HepG2 (cell line): Measurements from ENCODE around the gene MIEF1. TPM values are rescaled to one million over a fixed set of nuclear protein-coding genes. Genes with fewer than 3 reads are reported as not detected.

Experiments used
- ASH2L ChIP-seq: fragments of 300-600, 200-600 bp; sonication (generic); IDR thresholded peaks from 2 replicates; pipeline ENCODE4 v1.7.0; 2017; ENCODE audit warnings: low read depth, mild to moderate bottlenecking, moderate library complexity, mixed read lengths, low read length; ENCODE audit not compliant: insufficient read length
- ATF7 ChIP-seq, 2 experiments: fragments of 450-650 bp in 1 of 2; sonication (generic) in 1 of 2; formaldehyde crosslinking in 1 of 2; IDR thresholded peaks; 2 replicates each; pipeline versions ENCODE4 v1.4.0 to v1.6.1; 2016 to 2020; ENCODE audit warnings: antibody characterized with exemption in 1 of 2, mild to moderate bottlenecking in 1 of 2, missing genetic modification reagents in 1 of 2
- CHCHD3 ChIP-seq: sonication (generic); formaldehyde crosslinking; IDR thresholded peaks from 2 replicates; pipeline ENCODE4 v1.8.0; 2022; ENCODE audit warnings: mild to moderate bottlenecking, missing genetic modification reagents, moderate library complexity
- DPF2 ChIP-seq: sonication (generic); formaldehyde crosslinking; IDR thresholded peaks from 2 replicates; pipeline ENCODE4 v1.4.0; 2020; ENCODE audit warnings: mild to moderate bottlenecking, low read depth, missing genetic modification reagents, borderline replicate concordance
- KLF12 ChIP-seq: sonication (generic); formaldehyde crosslinking; IDR thresholded peaks from 2 replicates; pipeline ENCODE4 v1.4.0; 2020; ENCODE audit warnings: missing genetic modification reagents, borderline replicate concordance
- MYC ChIP-seq: sonication (generic); formaldehyde crosslinking; IDR thresholded peaks from 2 replicates; pipeline ENCODE4 v1.9.0; 2021; ENCODE audit warnings: missing genetic modification reagents, borderline replicate concordance
- PBX3 ChIP-seq: sonication (generic); formaldehyde crosslinking; IDR thresholded peaks from 2 replicates; pipeline ENCODE4 v1.8.1; 2023; ENCODE audit warnings: missing genetic modification reagents, inconsistent platforms, borderline replicate concordance
- REL ChIP-seq: sonication (generic); formaldehyde crosslinking; conservative IDR thresholded peaks from 2 replicates; pipeline ENCODE4 v1.8.0; 2022; ENCODE audit warnings: mild to moderate bottlenecking, missing genetic modification reagents, moderate library complexity
- ZNF124 ChIP-seq: sonication (generic); formaldehyde crosslinking; IDR thresholded peaks from 2 replicates; pipeline ENCODE4 v1.4.0; 2020; ENCODE audit warnings: missing genetic modification reagents
- polyA plus RNA-seq, 8 experiments: library from polyadenylated mRNA; depleted of rRNA in 3 of 8; stranded (reverse) in 7 of 8; unstranded in 1 of 8; fragments of >200 nt; fragmentation: Illumina TruSeq in 4 of 8; extraction: Trizol in 4 of 8; gene quantifications; 2 replicates each; pipeline versions ENCODE4 v1.2.1 to v1.2.3, GENCODE V29; 2011 to 2016; ENCODE audit warnings: low read depth in 4 of 8, missing spikeins in 1 of 8, mixed read lengths in 1 of 8; ENCODE audit not compliant: insufficient read depth in 1 of 8
- total RNA-seq, 5 experiments: library from RNA; depleted of rRNA; stranded (reverse); fragments of >200 nt; fragmentation: Illumina TruSeq; extraction: Trizol; gene quantifications; 2 replicates each; pipeline ENCODE4 v1.2.3, GENCODE V29; 2016; ENCODE audit warnings: low read depth in 1 of 5
- TF ChIP-seq, protein P1 (sequence below): sonication (generic); formaldehyde crosslinking; IDR thresholded peaks from 2 replicates; pipeline ENCODE4 v1.4.0; 2020; ENCODE audit warnings: missing genetic modification reagents
- TF ChIP-seq, protein P2 (sequence below): sonication (generic); formaldehyde crosslinking; IDR thresholded peaks from 2 replicates; pipeline ENCODE4 v1.4.0; 2020; ENCODE audit warnings: low read depth, missing genetic modification reagents
- TF ChIP-seq, protein P3 (sequence below): sonication (generic); formaldehyde crosslinking; IDR thresholded peaks from 2 replicates; pipeline ENCODE4 v1.5.1; 2020; ENCODE audit warnings: mild to moderate bottlenecking, missing genetic modification reagents, moderate library complexity
- TF ChIP-seq, protein P4 (sequence below): sonication (generic); formaldehyde crosslinking; conservative IDR thresholded peaks from 2 replicates; pipeline ENCODE4 v1.4.0; 2020; ENCODE audit warnings: missing genetic modification reagents

Gene MIEF1
- total and polyA plus RNA-seq, 2 of the 13 experiments (the other 11 are each of a cell fraction or from before 2014, with no cell fraction given): 21.7 to 34.8 TPM

- TF ChIP-seq, protein P1, sequence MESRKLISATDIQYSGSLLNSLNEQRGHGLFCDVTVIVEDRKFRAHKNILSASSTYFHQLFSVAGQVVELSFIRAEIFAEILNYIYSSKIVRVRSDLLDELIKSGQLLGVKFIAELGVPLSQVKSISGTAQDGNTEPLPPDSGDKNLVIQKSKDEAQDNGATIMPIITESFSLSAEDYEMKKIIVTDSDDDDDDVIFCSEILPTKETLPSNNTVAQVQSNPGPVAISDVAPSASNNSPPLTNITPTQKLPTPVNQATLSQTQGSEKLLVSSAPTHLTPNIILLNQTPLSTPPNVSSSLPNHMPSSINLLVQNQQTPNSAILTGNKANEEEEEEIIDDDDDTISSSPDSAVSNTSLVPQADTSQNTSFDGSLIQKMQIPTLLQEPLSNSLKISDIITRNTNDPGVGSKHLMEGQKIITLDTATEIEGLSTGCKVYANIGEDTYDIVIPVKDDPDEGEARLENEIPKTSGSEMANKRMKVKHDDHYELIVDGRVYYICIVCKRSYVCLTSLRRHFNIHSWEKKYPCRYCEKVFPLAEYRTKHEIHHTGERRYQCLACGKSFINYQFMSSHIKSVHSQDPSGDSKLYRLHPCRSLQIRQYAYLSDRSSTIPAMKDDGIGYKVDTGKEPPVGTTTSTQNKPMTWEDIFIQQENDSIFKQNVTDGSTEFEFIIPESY (CRISPR knock-in tag): no peak; the same call in 1 of the 2 replicates
- TF ChIP-seq ASH2L (peak; percentile 66), ATF7 (IDR thresholded peaks at IDR 0.05) (no peak), ATF7 (CRISPR knock-in tag; IDR thresholded peaks at IDR 0.05) (0 out of 2 replicates have a peak, but pooled peaks have one; percentile 76), ZNF124 (CRISPR knock-in tag) (peak; percentile 57; the same call in 1 of the 2 replicates), CHCHD3 (no peak), PBX3 (CRISPR knock-in tag) (no peak), MYC (peak; percentile 99), REL (CRISPR knock-in tag) (0 out of 2 replicates have a peak, but pooled peaks have one; percentile 5), KLF12 (CRISPR knock-in tag) (0 out of 2 replicates have a peak, but pooled peaks have one; percentile 20), DPF2 (CRISPR knock-in tag) (no peak)
- TF ChIP-seq, protein P2, sequence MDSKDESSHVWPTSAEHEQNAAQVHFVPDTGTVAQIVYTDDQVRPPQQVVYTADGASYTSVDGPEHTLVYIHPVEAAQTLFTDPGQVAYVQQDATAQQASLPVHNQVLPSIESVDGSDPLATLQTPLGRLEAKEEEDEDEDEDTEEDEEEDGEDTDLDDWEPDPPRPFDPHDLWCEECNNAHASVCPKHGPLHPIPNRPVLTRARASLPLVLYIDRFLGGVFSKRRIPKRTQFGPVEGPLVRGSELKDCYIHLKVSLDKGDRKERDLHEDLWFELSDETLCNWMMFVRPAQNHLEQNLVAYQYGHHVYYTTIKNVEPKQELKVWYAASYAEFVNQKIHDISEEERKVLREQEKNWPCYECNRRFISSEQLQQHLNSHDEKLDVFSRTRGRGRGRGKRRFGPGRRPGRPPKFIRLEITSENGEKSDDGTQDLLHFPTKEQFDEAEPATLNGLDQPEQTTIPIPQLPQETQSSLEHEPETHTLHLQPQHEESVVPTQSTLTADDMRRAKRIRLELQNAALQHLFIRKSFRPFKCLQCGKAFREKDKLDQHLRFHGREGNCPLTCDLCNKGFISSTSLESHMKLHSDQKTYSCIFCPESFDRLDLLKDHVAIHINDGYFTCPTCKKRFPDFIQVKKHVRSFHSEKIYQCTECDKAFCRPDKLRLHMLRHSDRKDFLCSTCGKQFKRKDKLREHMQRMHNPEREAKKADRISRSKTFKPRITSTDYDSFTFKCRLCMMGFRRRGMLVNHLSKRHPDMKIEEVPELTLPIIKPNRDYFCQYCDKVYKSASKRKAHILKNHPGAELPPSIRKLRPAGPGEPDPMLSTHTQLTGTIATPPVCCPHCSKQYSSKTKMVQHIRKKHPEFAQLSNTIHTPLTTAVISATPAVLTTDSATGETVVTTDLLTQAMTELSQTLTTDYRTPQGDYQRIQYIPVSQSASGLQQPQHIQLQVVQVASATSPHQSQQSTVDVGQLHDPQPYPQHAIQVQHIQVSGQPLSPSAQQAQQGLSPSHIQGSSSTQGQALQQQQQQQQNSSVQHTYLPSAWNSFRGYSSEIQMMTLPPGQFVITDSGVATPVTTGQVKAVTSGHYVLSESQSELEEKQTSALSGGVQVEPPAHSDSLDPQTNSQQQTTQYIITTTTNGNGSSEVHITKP: 0 out of 2 replicates have a peak, but pooled peaks have one; percentile 62
- TF ChIP-seq, protein P3, sequence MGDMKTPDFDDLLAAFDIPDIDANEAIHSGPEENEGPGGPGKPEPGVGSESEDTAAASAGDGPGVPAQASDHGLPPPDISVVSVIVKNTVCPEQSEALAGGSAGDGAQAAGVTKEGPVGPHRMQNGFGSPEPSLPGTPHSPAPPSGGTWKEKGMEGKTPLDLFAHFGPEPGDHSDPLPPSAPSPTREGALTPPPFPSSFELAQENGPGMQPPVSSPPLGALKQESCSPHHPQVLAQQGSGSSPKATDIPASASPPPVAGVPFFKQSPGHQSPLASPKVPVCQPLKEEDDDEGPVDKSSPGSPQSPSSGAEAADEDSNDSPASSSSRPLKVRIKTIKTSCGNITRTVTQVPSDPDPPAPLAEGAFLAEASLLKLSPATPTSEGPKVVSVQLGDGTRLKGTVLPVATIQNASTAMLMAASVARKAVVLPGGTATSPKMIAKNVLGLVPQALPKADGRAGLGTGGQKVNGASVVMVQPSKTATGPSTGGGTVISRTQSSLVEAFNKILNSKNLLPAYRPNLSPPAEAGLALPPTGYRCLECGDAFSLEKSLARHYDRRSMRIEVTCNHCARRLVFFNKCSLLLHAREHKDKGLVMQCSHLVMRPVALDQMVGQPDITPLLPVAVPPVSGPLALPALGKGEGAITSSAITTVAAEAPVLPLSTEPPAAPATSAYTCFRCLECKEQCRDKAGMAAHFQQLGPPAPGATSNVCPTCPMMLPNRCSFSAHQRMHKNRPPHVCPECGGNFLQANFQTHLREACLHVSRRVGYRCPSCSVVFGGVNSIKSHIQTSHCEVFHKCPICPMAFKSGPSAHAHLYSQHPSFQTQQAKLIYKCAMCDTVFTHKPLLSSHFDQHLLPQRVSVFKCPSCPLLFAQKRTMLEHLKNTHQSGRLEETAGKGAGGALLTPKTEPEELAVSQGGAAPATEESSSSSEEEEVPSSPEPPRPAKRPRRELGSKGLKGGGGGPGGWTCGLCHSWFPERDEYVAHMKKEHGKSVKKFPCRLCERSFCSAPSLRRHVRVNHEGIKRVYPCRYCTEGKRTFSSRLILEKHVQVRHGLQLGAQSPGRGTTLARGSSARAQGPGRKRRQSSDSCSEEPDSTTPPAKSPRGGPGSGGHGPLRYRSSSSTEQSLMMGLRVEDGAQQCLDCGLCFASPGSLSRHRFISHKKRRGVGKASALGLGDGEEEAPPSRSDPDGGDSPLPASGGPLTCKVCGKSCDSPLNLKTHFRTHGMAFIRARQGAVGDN: peak; percentile 95
- TF ChIP-seq, protein P4, sequence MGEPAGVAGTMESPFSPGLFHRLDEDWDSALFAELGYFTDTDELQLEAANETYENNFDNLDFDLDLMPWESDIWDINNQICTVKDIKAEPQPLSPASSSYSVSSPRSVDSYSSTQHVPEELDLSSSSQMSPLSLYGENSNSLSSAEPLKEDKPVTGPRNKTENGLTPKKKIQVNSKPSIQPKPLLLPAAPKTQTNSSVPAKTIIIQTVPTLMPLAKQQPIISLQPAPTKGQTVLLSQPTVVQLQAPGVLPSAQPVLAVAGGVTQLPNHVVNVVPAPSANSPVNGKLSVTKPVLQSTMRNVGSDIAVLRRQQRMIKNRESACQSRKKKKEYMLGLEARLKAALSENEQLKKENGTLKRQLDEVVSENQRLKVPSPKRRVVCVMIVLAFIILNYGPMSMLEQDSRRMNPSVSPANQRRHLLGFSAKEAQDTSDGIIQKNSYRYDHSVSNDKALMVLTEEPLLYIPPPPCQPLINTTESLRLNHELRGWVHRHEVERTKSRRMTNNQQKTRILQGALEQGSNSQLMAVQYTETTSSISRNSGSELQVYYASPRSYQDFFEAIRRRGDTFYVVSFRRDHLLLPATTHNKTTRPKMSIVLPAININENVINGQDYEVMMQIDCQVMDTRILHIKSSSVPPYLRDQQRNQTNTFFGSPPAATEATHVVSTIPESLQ (CRISPR knock-in tag): no peak
These were observed at the start of gene MIEF1 (continued) for GRCh38 chr22:39502109-39502788.
